Activated T-cell treated with anti-CD3 and anti-CD28 coated beads, Interleukin-2, amount 50 U/mL, for 1 hour (primary cell): ENCODE measurements around the gene SCAPER.

Source experiments
- DNase-seq: peaks from one replicate; pipeline ENCODE4 v3.0.0-alpha.2; 2020

SCAPER gene

DNA sequence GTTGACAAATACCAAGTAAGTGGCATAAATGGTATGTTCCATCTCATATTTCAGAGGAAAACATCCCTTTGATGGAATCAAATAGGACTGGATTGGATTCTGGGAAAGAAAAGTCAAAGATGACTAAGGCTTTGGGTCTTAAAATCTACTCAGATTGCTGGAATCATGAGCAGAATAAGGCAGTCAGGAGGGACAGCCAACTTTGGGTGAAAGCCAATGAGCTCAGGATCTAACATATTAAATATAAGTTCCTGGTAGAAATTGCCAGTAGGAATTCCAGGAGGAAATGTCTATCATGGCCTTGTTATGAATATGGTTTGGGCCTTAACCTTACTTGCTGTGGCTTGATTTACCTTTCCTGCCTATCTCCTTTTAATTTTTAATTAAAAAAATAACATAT is 513.3 kb downstream of the SCAPER start:
- DNase-seq, result no peak

DNA sequence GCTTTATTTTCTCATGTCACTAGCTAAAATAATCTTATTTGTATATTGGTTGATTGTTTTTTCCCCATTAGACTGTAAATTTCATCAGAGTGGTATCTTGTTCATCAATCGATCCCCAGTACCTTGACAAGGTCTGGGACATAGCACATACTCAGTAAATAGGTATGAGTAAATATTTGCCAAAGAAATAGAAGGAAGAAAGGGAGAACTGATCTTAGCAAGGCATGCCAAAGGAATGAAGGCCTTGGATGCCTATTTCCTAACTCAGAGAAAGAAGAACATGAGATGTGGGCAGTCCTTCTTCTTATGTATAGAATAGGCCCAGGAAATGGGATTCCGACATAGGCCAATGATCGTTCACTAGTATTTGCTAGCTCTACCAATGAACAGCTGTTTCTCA is 513.8 kb downstream of the SCAPER start:
- no peak for DNase-seq

DNA sequence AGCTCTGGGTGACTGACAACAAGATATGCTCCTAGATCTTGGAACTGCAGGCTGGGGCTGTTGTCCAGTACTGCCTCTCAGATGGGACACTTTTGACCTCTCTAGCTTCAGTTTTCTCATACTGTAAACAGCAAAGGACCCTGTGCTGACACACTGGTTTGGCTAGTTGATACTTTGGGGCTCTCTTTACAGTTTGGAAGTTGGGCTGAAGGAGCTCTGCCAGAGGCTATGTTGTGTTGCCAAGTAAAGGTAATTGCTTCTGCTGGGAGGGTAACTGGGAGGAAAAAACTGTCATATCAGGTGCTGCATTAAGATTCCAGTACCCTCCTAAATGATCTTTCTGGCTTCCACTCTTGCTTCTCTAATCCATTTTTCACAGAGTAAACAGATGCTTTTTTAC is 514.6 kb downstream of the SCAPER start:
- DNase-seq, result no peak

DNA sequence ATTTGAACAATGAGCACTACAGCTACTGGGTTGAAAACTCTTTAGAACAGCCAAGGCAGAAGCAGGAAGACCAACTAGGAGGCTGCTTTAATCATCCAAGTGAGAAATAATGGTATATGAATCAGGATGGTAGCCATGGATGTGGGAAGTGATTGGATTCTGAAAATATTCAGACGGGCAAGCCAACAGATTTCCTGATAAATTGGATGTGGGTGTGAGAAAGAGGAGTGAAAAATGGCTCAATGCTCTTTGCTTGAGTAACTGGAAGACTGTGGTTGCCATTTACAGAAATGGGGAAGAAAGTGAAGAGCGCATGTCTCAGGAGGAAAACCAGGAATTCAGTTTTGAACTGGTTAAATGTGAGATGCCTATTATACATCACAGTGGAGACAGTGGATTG is 518.2 kb downstream of the SCAPER start:
- no peak for DNase-seq

DNA sequence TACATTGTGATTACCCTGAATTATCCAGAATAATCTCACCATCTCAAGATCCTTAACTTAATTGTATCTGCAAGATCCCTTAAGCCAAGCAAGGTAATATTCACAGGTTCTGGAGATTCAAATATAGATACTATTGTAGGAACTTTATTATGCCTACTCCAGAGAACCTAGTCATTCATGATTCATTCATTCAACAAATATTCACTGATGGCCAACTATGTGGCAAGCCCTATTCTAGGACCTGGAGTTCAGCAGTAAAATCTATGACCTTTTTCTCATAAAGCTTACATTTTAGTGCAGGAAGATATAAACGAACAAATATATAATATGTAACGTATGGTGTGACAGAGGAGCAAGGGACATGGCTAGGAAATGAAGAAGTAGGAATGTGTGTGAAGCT is 519.0 kb downstream of the SCAPER start:
- DNase-seq, result no peak

DNA sequence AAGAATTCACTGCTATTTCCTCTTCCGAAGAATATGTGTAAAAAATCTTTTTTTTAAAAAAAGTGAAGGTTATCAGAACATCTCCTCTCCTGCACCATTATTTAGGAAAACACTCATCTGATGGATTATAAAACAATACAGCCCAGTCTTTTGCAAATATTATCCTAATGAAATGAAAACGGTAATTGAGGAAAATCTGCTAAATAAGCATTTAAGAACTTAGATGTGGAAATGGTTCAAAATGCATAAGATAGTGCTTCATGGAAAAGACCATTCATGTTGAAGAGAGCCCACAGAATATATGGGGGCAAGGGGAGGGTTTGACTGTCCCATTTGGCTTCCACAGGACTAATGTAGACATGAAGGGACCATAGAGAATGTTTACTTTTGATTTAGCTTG is 520.7 kb downstream of the SCAPER start:
- no peak for DNase-seq

DNA sequence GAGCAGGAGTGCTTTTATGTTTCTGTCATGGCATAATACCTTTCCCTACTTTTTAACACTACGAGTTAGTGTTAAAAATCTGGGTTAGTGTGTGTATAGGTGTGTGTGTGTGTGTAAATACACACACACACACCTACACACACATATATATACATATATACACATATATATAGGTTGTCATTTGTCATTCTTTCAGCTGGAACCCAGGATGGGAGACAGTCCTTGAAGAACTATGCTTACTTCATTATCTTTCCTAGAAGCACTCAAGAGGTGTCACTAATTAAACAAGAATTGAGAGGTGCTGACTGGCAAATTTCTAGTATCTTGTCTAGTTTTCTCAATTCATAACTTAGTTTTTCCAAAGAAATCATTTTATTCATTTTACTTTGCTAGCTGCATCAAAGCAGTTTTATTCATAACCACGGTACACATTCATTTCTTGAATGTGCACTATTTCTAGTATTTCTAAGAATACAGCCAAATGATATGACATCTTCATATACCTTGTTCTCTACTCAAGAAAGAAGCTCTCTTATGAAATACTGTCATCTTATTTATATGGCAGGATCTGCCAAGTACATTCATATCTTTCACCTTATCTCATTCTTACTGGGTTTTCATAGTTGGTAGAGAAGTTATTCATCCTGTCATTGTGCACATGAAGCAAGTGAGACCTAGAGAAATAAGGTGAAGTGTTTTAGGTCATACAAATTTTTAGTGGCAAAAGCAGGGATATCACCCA is 522.0 kb downstream of the SCAPER start:
- no peak for DNase-seq

DNA sequence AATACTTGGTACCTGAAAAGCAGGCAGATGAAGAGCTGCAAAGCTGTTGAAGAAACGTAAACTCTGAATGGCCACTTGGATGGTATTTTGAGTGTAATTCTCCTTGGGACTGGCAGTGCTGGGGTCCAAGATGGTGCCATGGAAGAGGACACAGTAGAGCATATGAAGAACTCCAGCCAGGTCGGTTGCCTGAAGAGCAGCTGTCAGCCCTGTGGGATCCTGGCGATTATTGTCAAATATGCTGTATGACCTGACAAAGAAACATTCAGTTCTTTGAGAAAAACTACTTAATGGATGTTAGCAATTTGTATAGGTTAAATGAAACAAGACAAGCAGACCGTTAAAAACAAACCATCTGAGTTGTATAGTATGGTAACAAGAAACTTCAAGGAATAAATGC is 523.8 kb downstream of the SCAPER start:
- DNase-seq, result no peak

DNA sequence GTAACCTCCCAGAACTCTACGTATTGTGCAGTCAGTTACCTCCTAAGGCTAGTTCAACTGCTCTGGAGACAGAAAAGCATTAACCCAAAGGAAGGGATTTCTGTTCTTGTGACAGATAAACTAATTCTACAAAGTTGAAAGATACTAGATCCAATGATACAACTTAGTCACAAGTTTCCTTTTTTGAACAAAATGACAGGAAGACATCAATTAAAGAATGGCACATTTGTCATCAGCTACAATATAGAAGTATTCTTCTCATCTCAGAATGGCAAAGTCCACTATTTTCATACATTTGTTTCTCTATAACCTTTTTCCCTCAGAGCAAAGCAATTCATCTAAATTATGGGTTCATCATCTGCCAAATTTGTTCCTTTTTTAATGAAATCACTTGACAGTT is 524.9 kb downstream of the SCAPER start:
- no peak for DNase-seq

DNA sequence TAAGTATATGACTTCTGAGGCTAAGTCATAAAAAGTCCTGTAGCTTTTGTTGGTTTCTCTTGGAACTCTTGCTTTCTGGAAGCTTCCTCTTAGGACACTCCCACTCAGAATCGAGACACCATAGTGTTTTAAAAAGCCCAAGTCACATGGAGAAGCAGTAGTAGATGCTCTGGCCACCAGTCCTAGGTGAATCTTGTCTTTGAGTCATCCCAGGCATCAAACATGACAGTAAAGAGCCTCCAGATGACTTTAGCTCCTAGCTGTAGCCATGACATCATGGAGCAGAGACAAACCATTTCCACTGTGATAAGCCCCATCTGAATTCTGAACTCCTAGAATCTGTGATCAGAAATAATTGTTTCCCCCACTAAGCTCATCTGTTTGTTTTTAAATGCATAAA is 526.4 kb downstream of the SCAPER start:
- DNase-seq, result no peak

DNA sequence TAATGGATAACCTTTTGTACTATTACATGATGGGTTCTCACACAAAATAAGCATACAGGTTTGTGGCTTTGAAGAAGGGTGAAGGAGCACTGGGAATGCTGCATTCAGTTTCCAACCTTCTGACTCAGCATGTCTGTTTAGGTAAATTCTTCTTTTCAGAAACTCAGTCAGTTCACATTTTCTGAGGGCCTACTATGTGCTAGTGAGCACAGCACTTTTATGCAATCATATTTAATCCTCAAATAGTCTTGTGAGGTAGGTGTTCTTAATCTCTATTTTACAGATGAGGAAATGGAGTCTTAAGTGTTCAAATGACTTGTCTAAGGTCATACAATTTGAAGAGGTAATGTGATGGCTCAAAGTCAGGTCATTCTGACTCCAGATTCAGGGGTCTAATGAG is 527.4 kb downstream of the SCAPER start:
- DNase-seq, result no peak

DNA sequence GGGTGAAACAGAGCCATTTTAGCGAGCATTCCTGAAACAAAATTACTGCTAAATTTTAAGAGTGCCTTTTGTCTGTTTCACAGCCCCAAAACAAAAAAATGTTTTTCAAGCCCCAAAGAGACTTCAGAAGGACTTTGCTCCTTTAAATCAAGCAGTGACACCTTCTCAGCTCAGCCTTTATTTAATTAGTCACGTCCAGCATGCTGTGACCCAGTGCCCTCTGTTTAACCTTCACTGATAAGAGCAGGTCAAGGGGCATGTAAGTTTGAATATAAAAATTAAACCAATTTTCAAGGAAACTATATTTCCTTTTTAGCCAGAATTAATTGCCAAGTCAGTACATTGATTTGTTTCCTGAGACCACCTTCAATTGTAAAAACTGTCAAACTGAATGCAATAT is 527.9 kb downstream of the SCAPER start:
- no peak for DNase-seq

DNA sequence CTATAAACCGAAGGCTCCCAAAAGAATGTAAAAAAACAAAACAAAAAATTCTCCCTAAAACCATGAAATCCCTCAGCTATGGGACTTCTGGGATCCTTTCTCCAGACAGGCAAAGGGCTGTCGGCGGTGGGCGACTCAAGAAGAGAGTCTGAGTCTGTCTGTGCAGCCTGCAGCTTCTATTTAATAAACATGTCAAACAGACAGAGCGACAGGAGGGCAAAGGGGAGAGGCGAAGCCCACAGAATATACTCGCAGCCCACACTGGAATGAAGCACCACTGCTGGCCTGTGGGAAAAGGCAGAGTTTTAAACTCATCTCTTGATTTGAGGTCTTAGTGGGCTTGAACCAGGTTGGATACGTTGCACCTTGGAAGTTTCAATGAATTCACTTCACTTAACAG is 528.3 kb downstream of the SCAPER start:
- DNase-seq, result no peak

DNA sequence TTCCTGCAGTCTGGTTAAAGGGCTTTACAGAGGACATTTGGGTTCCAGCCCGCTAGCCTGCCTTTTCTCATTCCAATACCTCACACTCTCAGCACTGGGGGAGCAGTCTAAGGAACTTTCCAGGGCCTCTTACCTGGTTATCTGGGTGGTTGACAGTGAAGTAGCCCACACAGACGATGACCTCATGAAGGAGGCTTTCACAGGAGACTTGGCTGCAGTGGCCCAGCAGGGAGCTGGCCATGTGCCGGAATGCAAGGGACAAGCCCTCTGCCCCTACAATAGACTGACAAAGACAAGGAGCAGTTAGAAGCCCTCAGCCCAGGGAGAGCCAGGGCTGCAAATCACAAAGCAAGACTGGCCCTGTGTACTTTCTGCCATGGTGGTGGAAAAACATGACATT is 529.1 kb downstream of the SCAPER start:
- DNase-seq, result no peak

DNA sequence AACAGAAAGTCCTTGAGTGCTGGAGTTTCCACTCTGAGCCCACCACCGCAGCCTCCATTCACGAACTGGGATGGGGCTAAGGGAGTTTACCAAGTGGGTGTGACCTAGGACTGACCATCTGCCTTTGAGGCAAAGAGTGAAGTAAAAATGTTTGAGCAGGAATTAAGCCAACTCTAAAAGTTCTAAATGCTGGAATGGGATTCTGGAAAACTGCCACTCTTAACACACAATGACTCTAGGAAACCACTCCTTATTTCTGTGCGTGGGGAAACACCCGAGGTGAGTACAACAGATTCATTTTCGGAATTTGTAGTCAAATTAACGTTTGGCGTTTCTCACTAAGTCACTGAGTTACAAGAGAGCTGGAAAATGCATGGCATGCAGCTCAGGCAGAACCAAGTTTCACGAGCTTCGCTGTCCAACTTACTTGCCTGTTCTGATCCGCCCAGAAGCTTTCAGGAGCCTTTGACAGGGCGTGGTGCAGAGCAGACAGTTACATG is 537.0 kb downstream of the SCAPER start:
- DNase-seq, result no peak

DNA sequence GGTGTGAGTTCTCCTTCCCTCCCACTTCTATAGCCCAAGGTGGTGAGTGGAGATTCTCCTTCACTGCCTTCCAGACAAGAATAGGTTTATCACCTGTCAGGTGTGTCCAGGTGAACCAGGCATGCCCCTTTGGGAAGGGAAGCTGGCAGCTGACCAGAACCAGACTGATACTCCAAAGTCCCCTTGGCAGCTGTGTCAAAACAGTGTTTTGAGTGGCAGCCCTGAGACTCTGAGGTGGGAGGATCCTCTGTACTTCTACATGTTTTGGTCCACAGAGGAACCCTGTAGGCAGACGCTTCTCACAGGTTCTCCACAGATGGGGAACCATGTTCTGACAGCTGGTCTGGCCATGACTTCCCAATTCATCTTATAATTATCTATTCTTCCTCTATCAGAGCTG is 538.4 kb downstream of the SCAPER start:
- no peak for DNase-seq

DNA sequence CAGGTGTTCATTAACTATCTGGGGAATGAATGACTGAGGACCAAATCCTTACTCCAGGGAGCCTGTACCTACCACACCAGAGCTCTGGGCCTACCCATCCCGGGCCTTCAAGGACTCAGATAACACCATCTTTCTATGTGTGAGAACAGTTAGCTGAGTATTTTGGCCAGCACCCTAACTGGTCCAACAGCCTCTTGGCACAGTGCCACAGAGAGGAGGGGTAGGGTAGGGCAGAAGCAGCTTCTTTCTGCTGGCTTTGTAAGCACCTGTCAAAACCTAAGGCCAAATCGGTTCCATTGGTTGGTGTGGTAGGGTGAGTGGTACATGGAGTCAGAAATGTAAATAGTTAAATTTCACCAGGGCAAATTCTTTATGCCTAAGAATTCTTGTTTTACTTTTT is 541.9 kb downstream of the SCAPER start:
- no peak for DNase-seq

DNA sequence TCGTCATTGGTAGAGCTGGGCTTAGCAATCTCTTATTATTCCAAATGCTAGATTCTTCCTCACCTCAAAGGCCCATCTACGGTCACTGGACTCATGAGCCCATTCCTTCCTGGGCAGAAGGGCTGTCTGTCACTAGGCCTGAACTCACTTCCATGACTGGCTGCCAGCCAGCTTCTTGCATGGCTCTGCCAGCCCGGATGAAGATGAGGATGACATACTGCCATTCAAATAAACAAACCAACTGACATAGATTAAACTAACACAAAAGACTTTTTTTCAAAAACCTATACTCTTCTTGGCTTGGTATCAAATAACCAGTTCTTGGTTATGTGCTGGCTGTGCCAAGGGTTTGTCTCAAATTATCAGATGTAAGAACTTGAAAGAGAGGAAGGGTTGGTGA is 544.7 kb downstream of the SCAPER start:
- DNase-seq, result no peak

DNA sequence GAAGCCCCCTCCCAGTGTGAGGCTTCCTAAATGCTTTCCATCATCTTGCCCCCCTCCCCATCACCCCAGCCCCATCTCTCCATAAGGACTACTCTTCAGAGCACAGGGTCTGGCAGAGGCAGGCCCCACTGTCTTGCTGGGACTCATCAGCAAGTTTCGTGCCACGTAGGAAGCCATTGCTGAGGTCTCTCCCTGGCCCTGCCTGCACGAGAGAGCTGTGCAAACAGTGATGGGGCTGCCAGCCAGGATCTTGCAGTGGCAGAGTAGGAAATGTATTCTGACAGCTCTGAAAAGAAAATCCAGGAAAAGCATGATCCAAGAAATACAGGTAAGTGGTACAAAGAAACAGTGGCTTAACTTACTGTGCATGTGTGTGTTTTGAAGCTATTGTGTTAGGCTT is 546.0 kb downstream of the SCAPER start:
- DNase-seq, result no peak

DNA sequence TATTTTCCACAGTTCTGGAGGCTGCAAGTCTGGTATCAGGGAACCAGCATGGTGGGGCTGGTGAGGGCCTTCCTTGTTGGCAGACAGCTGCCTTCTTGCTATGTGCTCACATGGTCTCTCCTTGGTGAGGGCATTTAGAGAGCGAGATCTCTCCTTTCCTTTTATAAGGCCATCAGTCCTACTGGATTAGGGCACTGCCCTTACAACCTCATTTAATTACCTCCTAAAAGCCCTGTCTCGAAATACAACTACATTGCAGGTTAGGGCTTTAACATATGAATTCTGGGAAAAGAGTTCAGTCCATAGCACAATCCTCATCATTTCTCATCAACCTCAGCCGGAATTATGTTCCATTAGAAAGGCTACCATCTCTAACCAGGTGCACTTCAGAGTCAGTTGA is 546.7 kb downstream of the SCAPER start:
- no peak for DNase-seq

DNA sequence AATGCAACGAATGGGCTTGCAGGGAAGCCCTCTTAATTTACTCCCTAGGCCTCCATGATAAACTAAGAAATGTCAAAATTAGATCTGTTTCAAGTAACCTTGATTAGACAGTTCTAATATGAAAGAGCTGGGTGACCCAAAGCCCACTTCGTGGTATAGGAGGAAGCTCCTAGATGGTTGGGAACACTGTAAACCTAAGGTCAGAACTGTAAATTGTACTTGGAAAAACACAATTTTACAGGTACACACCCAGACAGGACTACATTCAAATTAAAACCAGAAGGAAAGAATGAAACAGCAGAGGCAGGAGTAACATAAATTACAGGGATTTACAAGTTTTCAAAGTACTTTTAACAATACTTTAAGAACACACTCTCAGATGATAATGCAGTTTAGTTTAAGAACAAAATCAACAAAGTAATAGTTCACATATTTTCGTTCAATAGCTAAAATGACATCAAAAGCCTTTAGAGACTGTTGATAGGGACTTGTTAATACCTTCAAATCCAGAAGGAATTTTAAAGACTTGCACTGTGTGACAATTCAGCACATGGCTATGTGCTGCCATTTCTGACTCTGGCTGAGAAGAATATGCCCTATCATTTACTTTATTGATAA is 550.2 kb downstream of the SCAPER start:
- DNase-seq, result no peak

DNA sequence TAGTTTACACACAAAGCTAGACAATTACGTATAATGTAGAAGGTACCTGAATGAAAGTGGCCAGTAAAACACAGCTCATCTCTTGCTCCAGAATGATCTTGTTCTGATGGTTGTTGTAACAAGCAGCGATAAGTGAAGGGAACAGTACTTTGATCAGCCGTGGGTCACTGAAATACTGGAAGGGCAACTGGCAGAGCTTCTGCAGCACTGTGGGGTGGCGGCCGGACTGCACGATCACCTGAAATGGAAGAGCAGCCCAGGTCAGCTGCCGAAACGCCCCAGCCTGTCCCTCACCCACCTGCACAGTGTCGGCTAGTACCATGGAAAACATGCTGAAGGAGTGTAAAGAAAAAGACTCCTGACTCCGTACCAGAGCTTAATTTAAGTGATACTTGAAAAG is 551.2 kb downstream of the SCAPER start:
- DNase-seq, result no peak

DNA sequence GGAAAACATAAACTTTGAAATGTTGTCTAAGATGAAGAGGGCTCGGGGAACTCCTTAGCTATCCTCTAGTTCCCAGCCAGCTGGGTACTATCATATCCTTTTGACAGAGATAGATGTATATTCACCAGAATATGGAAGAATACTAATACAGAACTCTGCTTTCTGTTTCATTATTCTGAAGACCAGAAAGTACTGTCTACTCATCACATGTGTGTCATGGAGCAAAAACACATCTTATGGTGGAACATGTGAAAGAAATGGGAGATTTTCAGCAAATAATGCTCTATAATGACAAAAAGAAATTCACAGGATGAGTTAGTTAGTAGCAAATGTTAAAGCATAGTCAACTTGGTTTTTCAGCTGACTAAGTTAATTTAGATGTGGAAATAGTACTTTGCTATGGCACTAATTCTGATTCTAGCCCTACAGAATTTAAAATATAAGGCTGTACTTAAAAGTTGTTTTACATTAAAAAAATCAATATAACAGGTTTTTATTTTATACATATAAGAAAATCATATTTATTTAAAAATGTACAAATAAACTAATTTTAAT is 552.0 kb downstream of the SCAPER start:
- no peak for DNase-seq

DNA sequence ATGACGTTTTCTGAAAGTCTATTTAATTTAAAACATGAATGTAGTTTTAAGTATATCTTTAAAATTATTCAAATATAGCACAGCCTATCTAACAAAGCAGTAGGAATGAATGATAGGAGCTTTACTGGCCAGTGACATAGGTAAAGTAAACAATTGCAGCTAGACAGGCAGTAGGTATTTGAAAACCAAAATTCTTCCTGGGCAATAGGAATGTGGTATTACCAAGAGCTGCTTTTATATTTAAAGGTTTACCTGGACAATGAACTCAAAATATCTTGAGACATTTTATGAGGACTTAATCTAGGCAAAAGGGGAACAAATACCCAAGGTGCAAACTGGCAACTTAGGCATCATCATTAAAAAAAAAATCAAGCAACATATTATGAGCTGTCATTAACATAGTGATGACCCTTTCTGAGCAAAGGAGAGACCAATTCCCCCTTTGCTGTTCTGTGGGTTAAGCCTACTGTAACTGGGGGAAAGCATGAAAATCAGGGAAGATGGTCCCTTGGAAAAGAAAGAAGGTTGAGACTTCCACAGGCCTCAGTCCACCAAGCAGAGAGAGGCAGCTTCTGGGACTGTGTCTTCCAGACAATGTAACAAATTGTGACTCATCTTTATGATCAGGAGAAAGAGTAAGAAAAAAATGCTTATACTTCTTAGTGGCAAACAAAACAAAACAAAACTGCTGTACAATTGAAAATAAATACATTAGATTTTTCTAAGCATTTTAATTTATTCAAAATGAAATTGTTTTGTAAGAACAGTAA is 555.7 kb downstream of the SCAPER start:
- no peak for DNase-seq
